ENCODE measurements around the gene ARIH2. TPM values are rescaled to one million over a fixed set of nuclear protein-coding genes. Genes with fewer than 3 reads are reported as not detected.

Gene ARIH2
- total RNA-seq, 1 donor from 2014 or later, result 112 TPM

GRCh38 chr3:49030321-49030720 lies 111.7 kb downstream of the ARIH2 start:
- CTCF ChIA-PET, result no interaction called here
- Mint-ChIP-seq H3K4me3 (no peak overlapping the region), H3K27ac (no peak overlapping the region), H3K27me3 (no peaks in the 10 kb centered on the region), H3K4me1 (peaks cover 41% of the 10 kb centered on the region), H3K9me3 (no peaks in the 10 kb centered on the region), H3K36me3 (ENCODE audit: low read depth) (peaks cover 77% of the 10 kb centered on the region)
- ATAC-seq (ENCODE audit: low read depth) (no peak), DNase-seq (no peak)
- intact Hi-C loops (cut with micrococcal nuclease), result no loop called here
- no peak for TF ChIP-seq CTCF (IDR thresholded peaks at IDR 0.05)
- POLR2A ChIA-PET, result interaction anchor here (1.3 to 2.1 kb wide), 2 partner anchors 23 to 91 kb away, joined by 3 to 6 read pairs; partner anchors contain the start of genes USP19 and WDR6

- Mint-ChIP-seq H3K9me3 (no peaks in the 10 kb centered on the region), H3K27ac (no peak overlapping the region), H3K36me3 (ENCODE audit: low read depth) (peaks cover 70% of the 10 kb centered on the region), H3K27me3 (no peaks in the 10 kb centered on the region), H3K4me1 (peaks cover 22% of the 10 kb centered on the region), H3K4me3 (no peak overlapping the region)
- no peak for TF ChIP-seq CTCF (IDR thresholded peaks at IDR 0.05)
- DNase-seq (no peak), ATAC-seq (ENCODE audit: low read depth) (no peak)
- ChIA-PET CTCF (interaction anchor here (1.7 kb wide), 1 partner anchor 18 kb away, joined by 3 read pairs; no protein-coding TSS in a partner anchor), POLR2A (interaction anchor here (1.2 to 2.1 kb wide), 3 partner anchors 11 to 61 kb away, joined by 6 to 13 read pairs (median 7); partner anchors contain the start of genes NDUFAF3, QRICH1 and WDR6)
- intact Hi-C loops (cut with micrococcal nuclease), result no loop called here
Observed at GRCh38 chr3:49032646-49033304, 114.1 kb downstream of the ARIH2 start.

DNA sequence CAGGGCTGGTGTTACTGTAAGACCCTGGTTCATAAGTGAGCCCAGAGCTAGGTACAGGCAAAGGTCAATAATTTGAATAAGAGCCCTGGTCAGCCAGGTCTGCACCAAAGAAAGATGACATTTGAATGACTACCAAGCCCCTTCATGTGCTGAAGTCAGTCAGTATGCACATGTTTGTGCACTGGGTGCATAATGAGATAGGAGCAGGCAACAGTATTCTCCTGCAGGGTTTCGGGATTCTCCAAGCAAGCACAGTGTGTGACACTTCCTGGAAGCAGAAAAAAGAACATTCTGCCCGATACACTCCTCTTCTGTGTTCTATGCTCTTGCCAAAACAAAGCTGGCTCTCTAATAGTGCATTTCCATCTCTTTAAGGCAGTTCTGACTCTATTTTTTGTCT lies 116.0 kb downstream of the ARIH2 start:
- Mint-ChIP-seq H3K27me3 (no peaks in the 10 kb centered on the region), H3K36me3 (ENCODE audit: low read depth) (peaks cover 59% of the 10 kb centered on the region), H3K4me3 (no peak overlapping the region), H3K9me3 (no peaks in the 10 kb centered on the region), H3K4me1 (peaks cover 6% of the 10 kb centered on the region), H3K27ac (no peak overlapping the region)
- intact Hi-C loops (cut with micrococcal nuclease), result no loop called here
- ChIA-PET POLR2A (interaction anchor here (0.9 to 1.9 kb wide), 2 partner anchors 13 to 28 kb away, joined by 3 to 10 read pairs; partner anchors contain the start of genes NDUFAF3 and WDR6), CTCF (no interaction called here)
- no peak for TF ChIP-seq CTCF (IDR thresholded peaks at IDR 0.05)
- ATAC-seq (ENCODE audit: low read depth), result no peak
- no peak for DNase-seq

DNA sequence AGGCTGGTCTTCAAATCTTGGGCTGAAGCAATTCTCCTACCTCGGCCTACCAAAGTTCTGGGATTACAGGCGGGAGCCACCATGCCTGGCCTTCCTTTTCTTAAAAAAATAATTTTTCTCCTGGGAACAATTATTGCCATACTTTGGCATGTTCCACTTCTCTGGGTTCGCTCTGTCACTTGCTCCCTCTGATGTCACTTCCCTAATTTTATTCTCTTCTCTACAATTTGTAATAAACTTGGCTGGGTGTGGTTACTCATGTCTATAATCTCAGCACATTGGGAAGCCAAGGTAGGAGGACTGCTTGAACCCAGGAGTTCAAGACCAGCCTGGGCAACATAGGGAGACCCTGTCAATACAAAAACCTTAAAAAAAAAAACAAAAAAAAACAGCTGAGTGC lies 116.6 kb downstream of the ARIH2 start:
- Mint-ChIP-seq H3K9me3 (no peaks in the 10 kb centered on the region), H3K4me3 (no peak overlapping the region), H3K27me3 (no peaks in the 10 kb centered on the region), H3K4me1 (peaks cover 6% of the 10 kb centered on the region), H3K27ac (no peak overlapping the region), H3K36me3 (ENCODE audit: low read depth) (peaks cover 59% of the 10 kb centered on the region)
- DNase-seq (no peak), ATAC-seq (ENCODE audit: low read depth) (no peak)
- intact Hi-C loops (cut with micrococcal nuclease), result no loop called here
- POLR2A ChIA-PET, result interaction anchor here (0.9 to 1.9 kb wide), 2 partner anchors 13 to 28 kb away, joined by 3 to 10 read pairs; partner anchors contain the start of genes NDUFAF3 and WDR6
- no peak for TF ChIP-seq CTCF (IDR thresholded peaks at IDR 0.05)
- CTCF ChIA-PET, result no interaction called here

Other genes starting within 250 kb of the ARIH2 start
- 9.2 and 9.7 TPM in 2 replicates for gene NCKIPSD, start 232.9 kb upstream of the ARIH2 start, total RNA-seq
- 83.2 and 94.1 TPM in 2 replicates for gene IP6K2, start 201.6 kb upstream of the ARIH2 start, total RNA-seq
- gene PRKAR2A, start 71.0 kb upstream of the ARIH2 start, total RNA-seq, result 27.4 and 28.0 TPM in 2 replicates
- 9.9 and 11.0 TPM in 2 replicates for gene SLC25A20, start 20.0 kb upstream of the ARIH2 start, total RNA-seq
- gene P4HTM, start 71.4 kb downstream of the ARIH2 start, total RNA-seq, result 26.0 and 34.4 TPM in 2 replicates
- 205 and 250 TPM in 2 replicates for gene WDR6, start 88.5 kb downstream of the ARIH2 start, total RNA-seq
- 36.7 and 38.3 TPM in 2 replicates for gene DALRD3, start 99.7 kb downstream of the ARIH2 start, total RNA-seq
- gene NDUFAF3, start 103.3 kb downstream of the ARIH2 start, total RNA-seq, result 86.3 and 86.5 TPM in 2 replicates
- gene IMPDH2, start 110.6 kb downstream of the ARIH2 start, total RNA-seq, result 387 and 414 TPM in 2 replicates
- gene QRICH1, start 175.2 kb downstream of the ARIH2 start, total RNA-seq, result 142 and 155 TPM in 2 replicates
- gene QARS1, start 185.9 kb downstream of the ARIH2 start, total RNA-seq, result 321 and 342 TPM in 2 replicates
- 62.0 and 75.3 TPM in 2 replicates for gene USP19, start 202.0 kb downstream of the ARIH2 start, total RNA-seq
- gene LAMB2, start 214.2 kb downstream of the ARIH2 start, total RNA-seq, result not detected in 2 replicates
- gene CCDC71, start 247.5 kb downstream of the ARIH2 start, total RNA-seq, result 28.3 and 28.9 TPM in 2 replicates

All from activated B cell treated with CpG ODN at 0.5 μM for 24 hours (primary cell).